Spleen (tissue), 7 donors: ENCODE measurements around the gene WDR81.

Experiments used
- CTCF ChIP-seq, 11 experiments: fragments of 200-600 bp in 7 of 11; fragments of 450-650 bp in 4 of 11; sonication (generic) in 4 of 11; IDR thresholded peaks in 8 of 11; conservative IDR thresholded peaks in 3 of 11; 1 replicate in 7 of 11; 2 replicates in 4 of 11; pipeline versions ENCODE4 v1.4.0 to v1.8.0; 2016 to 2021; ENCODE audit warnings: antibody characterized with exemption in 11 of 11, inconsistent platforms in 4 of 11, mild to moderate bottlenecking in 1 of 11
- POLR2A ChIP-seq, 3 donors: fragments of 450-650 bp; IDR thresholded peaks; one replicate each; pipeline ENCODE4 v1.5.1; 2017; ENCODE audit warnings: antibody characterized with exemption in 3 of 3, mild to moderate bottlenecking in 1 of 3
- POLR2AphosphoS5 ChIP-seq, 3 donors: sonication (generic); formaldehyde crosslinking; IDR thresholded peaks; one replicate each; pipeline ENCODE4 v1.5.1; 2017; ENCODE audit warnings: antibody characterized with exemption in 3 of 3
- donor health status: DM: no; HTN: no; CAD: no; lungs with moderate emphysema.
- donor health status: DM: no; HTN: no; CAD: no.
- donor health status: DM: no; HTN: no; CAD: no.

GRCh38 chr17:1732833-1733321 is 8.4 kb downstream of the WDR81 start:
- TF ChIP-seq POLR2A (IDR thresholded peaks at IDR 0.05) (no peak), CTCF (IDR thresholded peaks at IDR 0.05 in 8 of 11, conservative IDR thresholded peaks at IDR 0.05 in 3 of 11) (no peak), POLR2AphosphoS5 (IDR thresholded peaks at IDR 0.05) (peak in 1 of 3 donors; percentile 65)
